Upper lobe of left lung (tissue), 4 donors: Measurements from ENCODE around the gene KSR2.

ENCODE experiments used
- POLR2A ChIP-seq, 4 donors: fragments of 450-650 bp; IDR thresholded peaks; one replicate each; pipeline ENCODE4 v1.5.1; 2016 to 2017; ENCODE audit warnings: antibody characterized with exemption in 4 of 4, mild to moderate bottlenecking in 2 of 4
- POLR2AphosphoS5 ChIP-seq, 2 donors: sonication (generic); formaldehyde crosslinking; IDR thresholded peaks; one replicate each; pipeline ENCODE4 v1.5.1; 2017; ENCODE audit warnings: antibody characterized with exemption in 2 of 2
- TF ChIP-seq, protein P1 (sequence below), 6 experiments: fragments of 450-650 bp in 4 of 6; fragments of 200-600 bp in 2 of 6; sonication (generic) in 2 of 6; IDR thresholded peaks; one replicate each; pipeline ENCODE4 v1.5.1; 2016 to 2019; ENCODE audit warnings: antibody characterized with exemption in 6 of 6

DNA sequence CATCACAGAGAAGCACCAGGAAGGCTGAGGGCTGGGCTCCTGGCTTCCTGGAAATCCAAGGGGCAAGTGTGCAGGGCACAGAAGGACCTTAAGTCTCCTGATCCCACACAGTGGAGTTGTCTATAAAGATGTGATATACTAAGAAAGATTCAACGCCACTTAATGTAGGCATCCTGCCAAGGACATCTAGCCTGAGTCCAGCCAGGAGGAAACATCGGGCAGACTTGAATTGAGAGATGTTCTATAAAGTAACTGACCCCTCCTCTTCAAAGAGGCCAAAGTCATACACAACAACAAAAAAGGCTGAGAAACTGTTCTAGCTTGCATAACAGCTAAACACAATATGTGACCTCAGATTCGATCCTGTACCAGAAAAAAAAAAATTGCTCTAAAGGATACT lies 307.9 kb downstream of the KSR2 start:
- TF ChIP-seq, protein P1, sequence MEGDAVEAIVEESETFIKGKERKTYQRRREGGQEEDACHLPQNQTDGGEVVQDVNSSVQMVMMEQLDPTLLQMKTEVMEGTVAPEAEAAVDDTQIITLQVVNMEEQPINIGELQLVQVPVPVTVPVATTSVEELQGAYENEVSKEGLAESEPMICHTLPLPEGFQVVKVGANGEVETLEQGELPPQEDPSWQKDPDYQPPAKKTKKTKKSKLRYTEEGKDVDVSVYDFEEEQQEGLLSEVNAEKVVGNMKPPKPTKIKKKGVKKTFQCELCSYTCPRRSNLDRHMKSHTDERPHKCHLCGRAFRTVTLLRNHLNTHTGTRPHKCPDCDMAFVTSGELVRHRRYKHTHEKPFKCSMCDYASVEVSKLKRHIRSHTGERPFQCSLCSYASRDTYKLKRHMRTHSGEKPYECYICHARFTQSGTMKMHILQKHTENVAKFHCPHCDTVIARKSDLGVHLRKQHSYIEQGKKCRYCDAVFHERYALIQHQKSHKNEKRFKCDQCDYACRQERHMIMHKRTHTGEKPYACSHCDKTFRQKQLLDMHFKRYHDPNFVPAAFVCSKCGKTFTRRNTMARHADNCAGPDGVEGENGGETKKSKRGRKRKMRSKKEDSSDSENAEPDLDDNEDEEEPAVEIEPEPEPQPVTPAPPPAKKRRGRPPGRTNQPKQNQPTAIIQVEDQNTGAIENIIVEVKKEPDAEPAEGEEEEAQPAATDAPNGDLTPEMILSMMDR (IDR thresholded peaks at IDR 0.05): no peak
- TF ChIP-seq POLR2A (IDR thresholded peaks at IDR 0.05) (no peak), POLR2AphosphoS5 (IDR thresholded peaks at IDR 0.05) (no peak)
